HepG2 (cell line): ENCODE results near the gene CEP164. TPM values are rescaled to one million over a fixed set of nuclear protein-coding genes. Genes with fewer than 3 reads are reported as not detected.

Experiments
- CREM ChIP-seq, 2 experiments: sonication (generic) in 1 of 2; formaldehyde crosslinking in 1 of 2; IDR thresholded peaks; 2 replicates each; pipeline versions ENCODE4 v1.4.0 to v1.6.1; 2016 to 2020; ENCODE audit warnings: antibody characterized with exemption in 1 of 2, mild to moderate bottlenecking in 1 of 2, missing genetic modification reagents in 1 of 2
- FOXC1 ChIP-seq: sonication (generic); formaldehyde crosslinking; IDR thresholded peaks from 2 replicates; pipeline ENCODE4 v1.8.0; 2022; ENCODE audit warnings: mild to moderate bottlenecking, missing genetic modification reagents, borderline replicate concordance
- IKZF4 ChIP-seq: sonication (generic); formaldehyde crosslinking; IDR thresholded peaks from 2 replicates; pipeline ENCODE4 v1.5.1; 2020; ENCODE audit warnings: borderline replicate concordance, mild to moderate bottlenecking, low read depth, missing genetic modification reagents; ENCODE audit errors: not compliant biosample characterization
- ONECUT2 ChIP-seq: sonication (generic); formaldehyde crosslinking; IDR thresholded peaks from 2 replicates; pipeline ENCODE4 v1.4.0; 2020; ENCODE audit warnings: missing genetic modification reagents
- POGZ ChIP-seq: sonication (generic); formaldehyde crosslinking; IDR thresholded peaks from 2 replicates; pipeline ENCODE4 v1.4.0; 2020; ENCODE audit warnings: mild to moderate bottlenecking, missing genetic modification reagents
- POLR2A ChIP-seq, 2 experiments: IDR thresholded peaks; 2 replicates each; pipeline ENCODE4 v1.6.1; 2011; ENCODE audit warnings: low read depth in 2 of 2, low read length in 2 of 2, mild to moderate bottlenecking in 1 of 2, moderate library complexity in 1 of 2; ENCODE audit not compliant: insufficient read depth in 1 of 2
- THAP7 ChIP-seq: sonication (generic); formaldehyde crosslinking; IDR thresholded peaks from 2 replicates; pipeline ENCODE4 v1.8.1; 2023; ENCODE audit warnings: mild to moderate bottlenecking, missing genetic modification reagents
- ZNF281 ChIP-seq: sonication (generic); formaldehyde crosslinking; IDR thresholded peaks from 2 replicates; pipeline ENCODE4 v1.4.0; 2020; ENCODE audit warnings: missing genetic modification reagents, borderline replicate concordance
- ZNF644 ChIP-seq: IDR thresholded peaks from 2 replicates; pipeline ENCODE4 v1.6.1; 2016; ENCODE audit warnings: low read depth
- ZNF720 ChIP-seq: sonication (generic); formaldehyde crosslinking; IDR thresholded peaks from 2 replicates; pipeline ENCODE4 v1.4.0; 2020; ENCODE audit warnings: missing genetic modification reagents
- polyA plus RNA-seq, 8 experiments: library from polyadenylated mRNA; depleted of rRNA in 3 of 8; stranded (reverse) in 7 of 8; unstranded in 1 of 8; fragments of >200 nt; fragmentation: Illumina TruSeq in 4 of 8; extraction: Trizol in 4 of 8; gene quantifications; 2 replicates each; pipeline versions ENCODE4 v1.2.1 to v1.2.3, GENCODE V29; 2011 to 2016; ENCODE audit warnings: low read depth in 4 of 8, missing spikeins in 1 of 8, mixed read lengths in 1 of 8; ENCODE audit not compliant: insufficient read depth in 1 of 8
- total RNA-seq, 5 experiments: library from RNA; depleted of rRNA; stranded (reverse); fragments of >200 nt; fragmentation: Illumina TruSeq; extraction: Trizol; gene quantifications; 2 replicates each; pipeline ENCODE4 v1.2.3, GENCODE V29; 2016; ENCODE audit warnings: low read depth in 1 of 5
- TF ChIP-seq, protein P1 (sequence below): sonication (generic); formaldehyde crosslinking; IDR thresholded peaks from 2 replicates; pipeline ENCODE4 v1.4.0; 2020; ENCODE audit warnings: mild to moderate bottlenecking, missing genetic modification reagents
- TF ChIP-seq, protein P2 (sequence below): sonication (generic); formaldehyde crosslinking; IDR thresholded peaks from 2 replicates; pipeline ENCODE4 v1.5.1; 2020; ENCODE audit warnings: mild to moderate bottlenecking, missing genetic modification reagents

CEP164 gene
- total and polyA plus RNA-seq, 2 of the 13 experiments (the other 11 are each of a cell fraction or from before 2014, with no cell fraction given), result 11.4 to 15.2 TPM

DNA sequence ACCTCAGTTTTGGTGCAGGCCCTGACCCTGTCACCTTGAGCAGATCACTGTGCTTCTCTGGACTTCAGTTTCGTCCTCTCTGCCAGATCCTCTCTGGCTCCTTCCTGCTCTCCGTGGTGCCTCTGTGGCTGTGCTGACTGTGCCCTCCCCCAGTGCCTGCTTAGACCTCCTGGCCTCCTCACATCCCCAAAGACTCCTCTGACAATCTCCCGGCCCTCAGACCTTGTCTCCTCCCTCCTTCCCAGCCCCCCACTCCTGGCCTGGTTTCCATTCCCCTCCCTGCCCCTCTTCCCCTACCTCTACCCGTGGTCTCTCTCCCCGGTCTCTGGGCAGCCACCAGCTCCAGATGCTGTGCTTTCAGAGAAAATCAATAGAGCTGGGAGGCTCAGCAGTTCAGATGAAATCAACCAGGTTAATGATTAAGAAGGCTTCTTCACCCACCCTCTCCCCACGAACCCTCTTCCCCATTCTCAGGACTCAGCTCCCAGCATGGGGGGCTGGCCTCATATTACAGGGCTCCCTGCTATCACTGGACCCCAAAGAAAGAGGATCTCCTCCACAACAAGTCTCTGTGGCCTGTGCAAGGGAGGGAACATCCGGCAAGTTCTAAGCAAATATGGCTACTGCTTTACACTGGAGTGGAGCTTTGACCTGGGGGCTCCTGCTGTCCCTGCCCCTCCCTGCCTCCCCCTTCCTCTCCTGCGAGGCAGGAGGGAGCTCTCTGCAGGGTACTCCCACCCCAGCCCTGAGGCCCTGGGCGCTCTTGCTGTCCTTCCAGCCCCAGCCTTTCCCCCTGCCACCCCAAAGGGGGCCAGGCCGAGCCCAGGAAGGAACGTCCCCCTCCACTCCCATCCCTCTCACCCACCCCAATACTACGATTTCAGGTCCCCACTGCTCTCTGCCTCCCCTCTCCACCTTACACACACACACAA, 28.0 kb upstream of the CEP164 start (continued):
- peak; percentile 27; the same call in 1 of the 2 replicates for TF ChIP-seq ZNF281 (CRISPR knock-in tag)
- TF ChIP-seq POGZ, result peak; percentile 27; the same call in 1 of the 2 replicates
- TF ChIP-seq, protein P1, sequence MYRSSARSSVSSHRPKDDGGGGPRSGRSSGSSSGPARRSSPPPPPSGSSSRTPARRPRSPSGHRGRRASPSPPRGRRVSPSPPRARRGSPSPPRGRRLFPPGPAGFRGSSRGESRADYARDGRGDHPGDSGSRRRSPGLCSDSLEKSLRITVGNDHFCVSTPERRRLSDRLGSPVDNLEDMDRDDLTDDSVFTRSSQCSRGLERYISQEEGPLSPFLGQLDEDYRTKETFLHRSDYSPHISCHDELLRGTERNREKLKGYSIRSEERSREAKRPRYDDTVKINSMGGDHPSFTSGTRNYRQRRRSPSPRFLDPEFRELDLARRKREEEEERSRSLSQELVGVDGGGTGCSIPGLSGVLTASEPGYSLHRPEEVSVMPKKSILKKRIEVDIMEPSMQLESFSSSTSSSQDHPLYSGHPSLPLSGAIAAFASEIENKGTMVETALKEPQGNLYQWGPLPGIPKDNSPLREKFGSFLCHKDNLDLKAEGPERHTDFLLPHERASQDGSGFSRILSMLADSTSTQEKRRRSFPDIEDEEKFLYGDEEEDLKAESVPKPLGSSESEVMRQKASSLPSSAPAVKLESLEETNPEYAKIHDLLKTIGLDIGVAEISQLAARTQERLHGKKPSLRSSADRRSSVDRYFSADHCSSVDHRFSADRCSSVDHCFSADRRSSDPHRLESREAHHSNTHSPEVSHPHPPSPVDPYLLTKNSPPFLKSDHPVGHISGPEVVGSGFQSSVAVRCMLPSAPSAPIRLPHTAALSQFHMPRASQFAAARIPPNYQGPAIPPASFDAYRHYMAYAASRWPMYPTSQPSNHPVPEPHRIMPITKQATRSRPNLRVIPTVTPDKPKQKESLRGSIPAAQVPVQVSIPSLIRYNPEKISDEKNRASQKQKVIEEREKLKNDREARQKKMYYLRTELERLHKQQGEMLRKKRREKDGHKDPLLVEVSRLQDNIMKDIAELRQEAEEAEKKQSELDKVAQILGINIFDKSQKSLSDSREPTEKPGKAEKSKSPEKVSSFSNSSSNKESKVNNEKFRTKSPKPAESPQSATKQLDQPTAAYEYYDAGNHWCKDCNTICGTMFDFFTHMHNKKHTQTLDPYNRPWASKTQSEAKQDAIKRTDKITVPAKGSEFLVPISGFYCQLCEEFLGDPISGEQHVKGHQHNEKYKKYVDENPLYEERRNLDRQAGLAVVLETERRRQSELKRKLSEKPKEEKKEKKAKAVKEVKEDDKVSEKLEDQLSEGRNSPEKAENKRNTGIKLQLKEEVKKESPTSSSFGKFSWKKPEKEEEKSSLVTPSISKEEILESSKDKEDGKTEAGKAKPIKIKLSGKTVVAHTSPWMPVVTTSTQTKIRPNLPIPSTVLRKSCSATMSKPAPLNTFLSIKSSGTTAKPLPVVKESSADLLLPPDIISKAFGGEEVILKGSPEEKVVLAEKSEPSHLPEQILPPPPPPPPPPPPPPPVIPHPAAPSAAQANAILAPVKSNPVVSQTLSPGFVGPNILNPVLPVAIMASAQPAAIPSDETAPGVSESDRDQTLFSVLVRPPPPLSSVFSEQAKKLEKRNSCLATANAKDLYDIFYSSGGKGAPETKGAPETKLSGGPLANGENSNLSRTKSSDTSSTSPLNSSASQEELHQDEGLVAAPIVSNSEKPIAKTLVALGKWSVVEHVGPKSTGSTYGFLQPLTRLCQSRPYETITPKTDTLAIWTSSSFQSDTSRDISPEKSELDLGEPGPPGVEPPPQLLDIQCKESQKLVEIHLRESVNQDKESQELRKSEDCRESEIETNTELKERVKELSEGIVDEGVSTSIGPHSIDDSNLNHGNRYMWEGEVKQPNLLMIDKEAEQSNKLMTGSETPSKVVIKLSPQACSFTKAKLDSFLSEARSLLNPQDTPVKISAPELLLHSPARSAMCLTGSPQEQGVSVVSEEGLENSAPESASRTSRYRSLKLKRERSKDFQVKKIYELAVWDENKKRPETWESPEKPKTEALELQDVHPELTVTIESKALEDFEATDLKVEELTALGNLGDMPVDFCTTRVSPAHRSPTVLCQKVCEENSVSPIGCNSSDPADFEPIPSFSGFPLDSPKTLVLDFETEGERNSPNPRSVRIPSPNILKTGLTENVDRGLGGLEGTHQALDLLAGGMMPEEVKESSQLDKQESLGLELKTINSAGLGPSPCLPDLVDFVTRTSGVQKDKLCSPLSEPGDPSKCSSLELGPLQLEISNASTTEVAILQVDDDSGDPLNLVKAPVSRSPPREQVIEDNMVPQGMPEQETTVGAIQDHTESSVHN (CRISPR knock-in tag), result no peak
- TF ChIP-seq THAP7 (CRISPR knock-in tag), result no peak
- TF ChIP-seq POLR2A (IDR thresholded peaks at IDR 0.05; ENCODE audit: insufficient read depth in 1 of 2, low read depth in 2 of 2, low read length in 2 of 2), result peak in 1 of 2 experiments; percentile 62
- no peak for TF ChIP-seq ZNF720
- peak; percentile 39; the same call in 1 of the 2 replicates for TF ChIP-seq CREM (IDR thresholded peaks at IDR 0.05)
- TF ChIP-seq CREM (CRISPR knock-in tag; IDR thresholded peaks at IDR 0.05), result no peak
- TF ChIP-seq ONECUT2 (CRISPR knock-in tag), result peak; percentile 99
- TF ChIP-seq FOXC1 (CRISPR knock-in tag), result 0 out of 2 replicates have a peak, but pooled peaks have one; percentile 37
- TF ChIP-seq, protein P2, sequence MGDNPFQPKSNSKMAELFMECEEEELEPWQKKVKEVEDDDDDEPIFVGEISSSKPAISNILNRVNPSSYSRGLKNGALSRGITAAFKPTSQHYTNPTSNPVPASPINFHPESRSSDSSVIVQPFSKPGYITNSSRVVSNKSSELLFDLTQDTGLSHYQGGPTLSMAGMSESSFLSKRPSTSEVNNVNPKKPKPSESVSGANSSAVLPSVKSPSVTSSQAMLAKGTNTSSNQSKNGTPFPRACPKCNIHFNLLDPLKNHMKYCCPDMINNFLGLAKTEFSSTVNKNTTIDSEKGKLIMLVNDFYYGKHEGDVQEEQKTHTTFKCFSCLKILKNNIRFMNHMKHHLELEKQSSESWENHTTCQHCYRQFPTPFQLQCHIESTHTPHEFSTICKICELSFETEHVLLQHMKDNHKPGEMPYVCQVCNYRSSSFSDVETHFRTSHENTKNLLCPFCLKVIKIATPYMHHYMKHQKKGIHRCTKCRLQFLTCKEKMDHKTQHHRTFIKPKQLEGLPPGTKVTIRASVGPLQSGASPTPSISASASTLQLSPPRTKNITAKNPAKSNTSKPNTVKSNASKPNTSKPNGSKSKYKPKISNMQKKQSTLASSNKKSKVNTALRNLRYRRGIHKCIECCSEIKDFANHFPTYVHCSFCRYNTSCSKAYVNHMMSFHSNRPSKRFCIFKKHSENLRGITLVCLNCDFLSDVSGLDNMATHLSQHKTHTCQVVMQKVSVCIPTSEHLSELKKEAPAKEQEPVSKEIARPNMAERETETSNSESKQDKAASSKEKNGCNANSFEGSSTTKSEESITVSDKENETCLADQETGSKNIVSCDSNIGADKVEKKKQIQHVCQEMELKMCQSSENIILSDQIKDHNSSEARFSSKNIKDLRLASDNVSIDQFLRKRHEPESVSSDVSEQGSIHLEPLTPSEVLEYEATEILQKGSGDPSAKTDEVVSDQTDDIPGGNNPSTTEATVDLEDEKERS, result peak; percentile 80; the same call in 1 of the 2 replicates
- no peak for TF ChIP-seq ZNF644 (CRISPR knock-in tag)
- TF ChIP-seq IKZF4 (CRISPR knock-in tag), result no peak
